ENCODE data around the gene SMARCAD1.
"Not testable (repeated sequence)": the region's sequence is repeated elsewhere in the genome, so short reads cannot be mapped to it uniquely, and the experiment has no call there.

- TF ChIP-seq EZH2 (IDR thresholded peaks at IDR 0.05; ENCODE audit: low read length, missing control alignments); CTCF (conservative IDR thresholded peaks at IDR 0.05 in 1 of 2, IDR thresholded peaks at IDR 0.05 in 1 of 2; ENCODE audit: low read depth in 1 of 2, low read length in 2 of 2): not testable (repeated sequence)
These were observed 129.1 kb downstream of the SMARCAD1 start for GRCh38 chr4:94336791-94337190.
